ENCODE results near the gene TMEM115.

Gene TMEM115

GRCh38 chr3:50351323-50351697 lies 8.0 kb downstream of the TMEM115 start:
- no peak for DNase-seq

GRCh38 chr3:50350527-50351322 lies 8.6 kb downstream of the TMEM115 start, which contains the start of the genes CYB561D2 and NPRL2:
Gene CYB561D2, plus strand, starts transcription at chr3:50350862. Its CDS starts 572 bp downstream, at chr3:50351434.
Gene NPRL2, minus strand, starts transcription at chr3:50350775. Its CDS starts 123 bp downstream, at chr3:50350652.
- peak; percentile 99 for DNase-seq

DNA sequence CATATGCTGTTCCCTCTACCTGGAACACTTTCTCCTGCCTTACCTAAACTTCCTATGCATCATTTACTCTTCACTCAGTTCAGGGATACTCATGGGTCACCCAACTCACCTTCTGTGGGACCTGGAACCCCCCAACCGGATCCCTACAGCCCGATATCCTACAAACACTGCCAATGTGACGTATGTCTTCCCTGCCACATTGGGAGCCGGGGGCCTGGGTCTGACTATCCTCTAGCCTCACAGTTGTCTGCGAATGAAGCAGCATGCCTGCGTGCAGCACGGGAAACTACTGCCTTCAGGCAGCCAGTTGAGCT lies 9.2 kb downstream of the TMEM115 start:
- DNase-seq = no peak

- DNase-seq = peak; percentile 79
Measured at GRCh38 chr3:50347187-50347813, 12.0 kb downstream of the TMEM115 start.

DNA sequence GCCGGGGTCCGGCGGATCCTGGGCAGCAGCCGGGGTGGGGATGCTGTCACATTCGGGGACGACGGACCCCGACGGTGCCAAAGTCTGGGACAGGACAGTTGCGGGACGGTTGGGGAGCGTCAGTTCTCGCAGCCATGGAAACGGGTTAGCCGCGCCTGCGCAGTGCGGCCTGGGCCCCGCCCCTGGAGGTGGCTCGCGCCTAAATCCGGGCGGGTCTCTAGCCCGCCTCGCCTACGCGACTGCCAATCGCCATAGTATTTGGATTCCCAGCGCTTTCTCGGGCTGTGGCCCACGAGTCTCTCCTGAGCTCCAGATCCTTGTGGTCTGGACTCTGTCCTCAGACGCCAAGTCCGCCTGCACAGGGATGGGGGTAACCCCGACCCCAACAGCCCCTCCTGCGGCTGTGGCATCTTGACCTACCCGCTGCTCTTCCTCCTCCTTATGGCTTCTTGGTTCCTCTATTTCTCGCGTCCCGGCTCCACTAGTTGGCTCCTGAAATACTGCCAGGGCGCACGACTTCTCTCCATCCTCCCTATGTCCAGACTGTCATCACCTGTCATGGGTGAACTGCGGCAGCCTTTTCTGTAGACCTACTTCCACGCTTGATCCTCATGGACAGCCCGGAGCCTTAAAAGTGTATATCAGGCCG lies 13.6 kb downstream of the TMEM115 start, which contains the start of gene ZMYND10:
Gene ZMYND10 (minus strand): TSS at position 147 of the 649 bp plus-strand sequence. CDS start 153 bp downstream, outside the sequence.
- DNase-seq = peak; percentile 90

DNA sequence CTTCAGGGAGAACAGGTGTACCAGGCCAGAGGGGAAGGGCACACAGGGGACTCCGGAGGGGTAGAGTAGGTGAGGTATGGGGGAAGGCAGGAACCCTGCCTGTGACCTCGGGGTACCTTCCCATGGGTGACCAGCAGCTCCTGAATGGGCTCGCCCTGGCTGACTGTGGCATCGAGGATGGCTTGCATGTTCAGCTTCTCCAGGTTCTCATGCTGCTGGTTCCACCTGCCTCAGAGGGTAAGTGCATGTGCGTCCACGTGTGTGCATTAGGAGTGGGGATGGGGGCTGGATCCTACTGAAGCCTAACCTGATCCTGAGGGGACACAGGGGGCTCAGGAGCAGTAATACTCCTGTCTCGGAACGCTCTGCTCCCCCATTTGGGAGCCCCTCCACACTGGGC lies 14.3 kb downstream of the TMEM115 start:
- DNase-seq = no peak

DNA sequence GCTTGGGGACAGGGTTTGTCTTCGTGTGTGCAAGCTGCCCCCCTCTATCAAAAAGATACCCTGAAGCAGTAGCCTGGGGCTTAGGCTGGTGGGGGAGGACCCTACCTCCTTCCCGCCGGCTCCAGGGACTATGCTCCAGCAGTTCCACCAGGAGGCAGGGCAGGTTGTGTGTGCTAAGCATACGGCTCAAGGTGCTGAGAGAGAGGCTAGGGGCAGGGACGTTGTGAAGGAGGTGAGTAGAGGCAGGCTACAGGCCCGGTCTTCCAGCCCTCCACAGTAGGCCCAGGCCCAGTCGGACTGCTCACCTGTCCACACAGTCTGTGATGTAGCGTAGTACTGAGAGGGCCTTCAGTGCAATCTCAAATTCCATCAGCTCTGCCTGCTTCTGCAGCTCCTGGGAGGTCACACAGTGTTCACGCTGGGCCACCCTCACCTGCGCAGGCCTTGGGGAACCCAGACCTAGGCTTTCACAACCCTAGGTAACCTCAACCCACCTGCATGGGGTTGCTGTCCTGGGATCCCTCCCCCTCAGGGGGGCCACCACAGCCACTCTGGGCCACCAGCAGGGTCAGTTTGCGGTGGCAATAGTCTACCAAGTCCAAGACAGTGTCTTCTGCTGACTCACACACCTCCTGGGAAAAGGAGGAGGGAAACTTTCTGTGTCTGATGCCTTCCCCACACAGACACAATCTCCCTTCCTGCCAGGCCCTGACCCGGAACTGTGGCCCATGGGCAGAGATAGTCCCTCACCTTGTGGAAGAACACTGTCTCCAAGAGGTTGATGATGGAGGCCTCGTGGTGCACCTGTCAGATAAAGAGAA lies 16.3 kb downstream of the TMEM115 start:
- no peak for DNase-seq

DNA sequence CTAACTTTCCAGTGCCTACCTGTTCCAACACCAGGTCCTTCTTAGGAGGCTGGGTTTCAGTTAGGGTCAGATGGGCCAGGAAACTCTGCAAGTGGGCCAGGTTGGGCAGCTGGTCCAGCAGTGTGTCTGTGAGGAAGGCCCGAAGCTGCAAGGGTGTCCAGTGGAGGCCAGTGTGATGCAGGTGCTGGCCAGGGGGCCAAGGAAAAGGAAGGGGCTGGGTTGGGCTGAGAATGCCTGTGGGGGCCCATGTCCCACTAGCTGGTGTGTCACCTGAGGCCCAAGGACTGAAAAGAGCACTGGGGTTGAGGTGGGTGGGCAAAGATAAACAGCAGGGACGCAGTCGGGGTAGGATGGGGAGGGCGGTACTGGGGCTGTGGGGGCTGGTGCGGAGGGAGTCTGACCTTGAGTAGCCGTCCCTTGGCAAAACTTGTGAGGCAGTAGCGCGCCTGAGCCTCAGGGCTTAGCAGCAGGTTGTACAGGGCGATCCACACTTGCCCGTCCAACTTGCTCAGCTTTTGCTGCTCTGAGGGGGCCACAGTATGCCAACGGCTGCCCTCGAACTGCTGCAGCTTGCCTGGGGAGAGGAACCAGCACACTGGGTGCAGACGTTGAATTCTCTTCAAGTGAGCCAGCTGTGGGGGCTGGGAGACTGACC lies 17.2 kb downstream of the TMEM115 start:
- DNase-seq = no peak

DNA sequence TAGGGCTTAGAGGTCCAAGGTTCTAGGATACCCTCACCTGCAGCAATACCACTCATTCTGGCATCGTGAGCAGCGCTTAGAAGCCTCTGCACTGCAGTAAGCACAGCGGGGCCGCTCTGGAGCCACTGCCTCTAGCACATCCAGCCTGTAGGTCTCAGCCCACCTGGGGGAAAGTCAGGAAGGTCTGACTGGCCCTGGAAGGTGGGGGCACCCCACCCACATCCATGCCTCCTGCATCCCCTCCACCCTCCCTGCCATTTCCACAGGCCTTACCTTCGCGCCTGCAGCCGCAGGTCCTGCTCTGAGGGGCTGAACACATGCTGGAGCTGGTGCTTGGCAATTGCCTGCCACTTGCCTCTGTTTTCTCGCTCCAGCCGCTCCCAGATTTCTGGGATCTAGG lies 17.8 kb downstream of the TMEM115 start:
- no peak for DNase-seq

DNA sequence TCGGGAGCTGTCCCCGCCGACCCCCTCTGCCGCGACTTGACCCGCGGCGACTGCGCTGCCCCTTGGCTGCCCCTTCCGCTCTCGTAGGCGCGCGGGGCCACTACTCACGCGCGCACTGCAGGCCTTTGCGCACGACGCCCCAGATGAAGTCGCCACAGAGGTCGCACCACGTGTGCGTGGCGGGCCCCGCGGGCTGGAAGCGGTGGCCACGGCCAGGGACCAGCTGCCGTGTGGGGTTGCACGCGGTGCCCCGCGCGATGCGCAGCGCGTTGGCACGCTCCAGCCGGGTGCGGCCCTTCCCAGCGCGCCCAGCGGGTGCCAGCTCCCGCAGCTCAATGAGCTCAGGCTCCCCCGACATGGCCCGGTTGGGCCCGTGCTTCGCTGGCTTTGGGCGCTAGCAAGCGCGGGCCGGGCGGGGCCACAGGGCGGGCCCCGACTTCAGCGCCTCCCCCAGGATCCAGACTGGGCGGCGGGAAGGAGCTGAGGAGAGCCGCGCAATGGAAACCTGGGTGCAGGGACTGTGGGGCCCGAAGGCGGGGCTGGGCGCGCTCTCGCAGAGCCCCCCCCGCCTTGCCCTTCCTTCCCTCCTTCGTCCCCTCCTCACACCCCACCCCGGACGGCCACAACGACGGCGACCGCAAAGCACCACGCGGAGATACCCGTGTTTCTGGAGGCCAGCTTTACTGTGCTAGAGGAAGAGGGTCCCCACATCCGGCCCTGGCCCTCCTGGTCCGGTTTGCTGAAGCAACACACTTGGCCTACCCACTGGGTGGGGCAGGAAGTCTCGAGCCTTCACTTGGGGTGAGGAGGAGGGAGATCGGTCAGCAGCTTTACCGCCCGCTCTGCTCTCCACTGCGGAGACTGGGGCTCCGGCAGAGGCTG lies 18.6 kb downstream of the TMEM115 start, which contains the start of gene RASSF1:
Gene RASSF1 (minus strand): TSS at position 389 of the 882 bp plus-strand sequence. CDS start 31 bp downstream, at position 358.
- peak; percentile 85 for DNase-seq

GRCh38 chr3:50340147-50340447 lies 19.2 kb downstream of the TMEM115 start:
- DNase-seq = no peak

DNA sequence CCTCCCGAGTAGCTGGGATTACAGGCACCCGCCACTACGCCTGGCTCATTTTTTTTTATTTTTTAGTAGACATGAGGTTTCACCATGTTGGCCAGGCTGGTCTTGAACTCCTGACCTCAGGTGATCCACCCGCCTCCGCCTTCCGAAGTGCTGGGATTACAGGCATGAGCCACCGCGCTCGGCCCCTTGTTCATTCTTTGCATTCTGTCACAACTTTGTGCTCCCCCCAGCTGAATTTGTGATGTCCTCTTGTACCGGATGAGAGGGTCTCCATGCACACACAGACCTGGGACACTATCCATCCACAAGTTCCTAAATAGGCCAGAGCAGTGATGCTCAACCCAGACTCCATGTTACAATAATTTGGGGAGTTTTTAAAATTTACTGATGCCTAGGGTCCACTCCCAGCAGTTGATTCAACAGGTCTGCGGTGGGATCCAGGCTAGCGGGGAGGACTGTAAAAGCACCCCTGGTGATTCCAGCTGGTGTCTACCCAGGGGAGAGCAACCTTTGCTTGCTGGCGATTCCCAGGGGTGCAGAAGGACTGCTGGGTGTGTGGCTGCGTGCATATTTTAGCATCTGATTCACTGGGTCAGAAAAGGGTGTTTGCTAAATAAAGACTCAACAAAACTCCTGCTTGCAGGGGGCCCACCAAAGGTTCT lies 19.7 kb downstream of the TMEM115 start:
- no peak for DNase-seq

DNA sequence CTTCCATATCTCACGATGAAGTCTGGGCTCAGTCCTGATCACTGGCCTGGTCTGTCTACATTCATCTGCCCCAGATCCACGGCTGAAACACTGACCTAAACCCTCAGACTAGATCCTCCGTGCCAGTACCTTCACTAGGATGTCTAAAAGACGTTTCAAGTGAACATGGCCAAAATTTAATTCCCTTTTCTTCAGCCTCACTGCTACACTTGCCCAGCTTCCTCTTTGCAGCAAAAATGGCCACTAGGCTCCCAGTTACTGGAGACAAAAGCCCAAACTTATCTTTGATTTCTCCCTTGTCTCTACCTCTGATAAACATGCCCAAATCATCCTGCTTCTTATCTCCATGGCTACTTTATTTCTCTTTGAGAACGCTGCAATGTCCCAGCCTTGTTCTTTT lies 20.4 kb downstream of the TMEM115 start:
- no peak for DNase-seq

- DNase-seq = peak; percentile 96
Measured at GRCh38 chr3:50337175-50337861, 22.0 kb downstream of the TMEM115 start.

- DNase-seq = no peak
Measured at GRCh38 chr3:50336452-50337174, 22.7 kb downstream of the TMEM115 start.

DNA sequence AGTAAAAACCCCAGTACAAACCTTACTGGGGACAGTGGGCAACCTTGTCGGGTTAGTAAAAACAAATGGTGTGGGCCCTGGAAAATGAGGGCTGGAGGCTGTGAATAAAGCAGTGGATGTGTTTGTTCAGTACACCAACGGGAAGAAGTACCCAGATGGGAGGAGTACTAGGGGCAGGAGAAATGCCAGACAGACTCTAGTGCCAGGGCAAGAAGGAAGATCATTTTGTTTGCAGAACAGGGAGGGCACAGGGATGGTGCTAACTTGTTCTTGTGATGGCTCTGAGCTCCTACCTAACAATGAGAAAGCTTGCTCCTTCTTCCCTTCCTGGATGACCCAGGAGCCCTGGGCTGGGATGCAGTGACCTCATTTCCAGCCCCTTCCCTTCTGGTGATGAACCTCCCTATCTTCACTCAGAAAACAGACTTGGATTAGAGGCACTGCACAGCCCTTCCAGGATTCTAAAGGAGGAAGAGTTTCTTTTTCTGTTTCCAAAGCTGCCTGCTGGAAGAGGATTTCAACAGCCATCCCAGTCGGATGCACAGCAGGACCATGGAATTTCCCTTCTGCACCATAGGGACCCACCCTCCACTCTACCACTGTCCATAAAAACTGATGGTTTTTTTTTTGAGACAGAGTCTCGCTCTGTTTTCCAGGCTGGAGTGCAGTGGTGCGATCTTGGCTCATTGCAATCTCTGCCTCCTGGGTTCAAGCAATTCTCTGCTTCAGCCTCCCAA lies 24.8 kb downstream of the TMEM115 start:
- no peak for DNase-seq

- no peak for DNase-seq
Measured at GRCh38 chr3:50333744-50334328, 25.5 kb downstream of the TMEM115 start.

GRCh38 chr3:50331364-50331907 lies 27.9 kb downstream of the TMEM115 start:
- no peak for DNase-seq
